Mucosa of stomach (tissue), 1 donor: ENCODE measurements around the gene GALNTL6.

Experiments
- H3K27me3 ChIP-seq: one replicate; pipeline ENCODE4 v1.7.0; 2013; ENCODE audit warnings: mild to moderate bottlenecking, low read length; ENCODE audit not compliant: control insufficient read depth, insufficient read depth
- H3K36me3 ChIP-seq: one replicate; pipeline ENCODE4 v1.7.0; 2013; ENCODE audit warnings: low read length; ENCODE audit not compliant: control insufficient read depth, insufficient read depth
- H3K4me1 ChIP-seq: one replicate; pipeline ENCODE4 v1.7.0; 2013; ENCODE audit warnings: mild to moderate bottlenecking, low read length; ENCODE audit not compliant: control insufficient read depth, insufficient read depth
- H3K4me3 ChIP-seq: one replicate; pipeline ENCODE4 v1.7.0; 2013; ENCODE audit warnings: low read length
- H3K9ac ChIP-seq: one replicate; pipeline ENCODE4 v1.7.0; 2013; ENCODE audit warnings: mild to moderate bottlenecking, low read length, moderate library complexity
- H3K9me3 ChIP-seq: one replicate; pipeline ENCODE4 v1.7.0; 2013; ENCODE audit warnings: mild to moderate bottlenecking, low read length, moderate library complexity; ENCODE audit not compliant: control insufficient read depth
- donor health status: Pancreatic carcinoma.

The GALNTL6 gene

DNA sequence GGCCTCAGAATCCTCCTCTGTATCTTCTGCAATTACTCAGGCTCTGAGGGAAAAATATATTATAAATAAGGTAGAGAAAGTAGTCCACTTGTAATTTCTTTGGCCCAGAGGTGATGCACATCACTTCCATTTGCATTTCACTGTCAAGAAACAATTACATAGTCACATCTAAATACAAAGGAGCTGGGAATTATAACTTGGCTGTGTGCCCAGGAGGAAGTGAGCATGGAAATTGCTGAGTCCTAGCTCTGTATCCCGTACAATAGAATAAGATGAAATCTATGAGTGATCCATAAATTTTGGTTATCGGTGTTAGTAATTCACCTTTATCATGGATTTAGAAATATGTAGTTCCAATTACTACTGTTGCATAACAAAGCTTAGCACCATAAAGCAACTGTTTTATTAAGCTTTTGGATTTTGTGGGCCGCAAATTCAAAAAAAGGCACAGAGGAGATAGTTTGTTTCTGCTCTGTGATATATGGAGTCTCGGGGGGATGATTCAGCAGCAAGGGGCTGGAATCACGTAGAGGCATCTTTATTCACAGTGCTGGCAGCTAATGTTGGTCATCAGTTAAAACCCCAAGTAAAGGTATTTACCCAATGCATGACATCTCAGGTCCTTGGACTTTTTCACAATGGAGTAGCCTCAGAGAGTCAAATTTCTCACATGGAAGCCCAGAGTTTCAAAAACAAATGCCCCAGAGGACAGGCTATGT is 1114.1 kb downstream of the GALNTL6 start:
- H3K9me3 ChIP-seq = no peaks in the 10 kb centered on the region
- no peaks in the 10 kb centered on the region for H3K4me1 ChIP-seq
- H3K36me3 ChIP-seq = no peaks in the 10 kb centered on the region
- H3K9ac ChIP-seq = no peak overlapping the region
- H3K4me3 ChIP-seq = no peak overlapping the region
- H3K27me3 ChIP-seq = no peaks in the 10 kb centered on the region

DNA sequence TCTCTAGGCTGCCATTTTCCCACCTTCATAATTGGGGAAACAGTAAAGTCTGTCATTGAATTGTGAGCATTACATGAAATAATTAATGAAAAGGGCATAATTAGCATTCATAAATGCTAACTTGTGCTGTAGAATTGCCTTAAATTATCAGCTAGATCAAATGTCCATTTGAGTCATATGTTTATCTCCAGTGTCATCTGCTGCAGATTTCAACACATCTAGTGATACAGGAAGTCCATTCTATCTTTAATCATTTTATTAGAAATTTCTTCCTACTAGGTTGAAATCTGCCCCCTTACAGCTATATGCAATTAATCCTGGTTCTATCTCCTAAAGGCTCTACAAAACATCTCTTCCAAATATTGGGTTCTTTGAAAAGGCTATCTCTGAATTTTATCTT is 1115.1 kb downstream of the GALNTL6 start:
- H3K9me3 ChIP-seq = no peaks in the 10 kb centered on the region
- H3K36me3 ChIP-seq = no peaks in the 10 kb centered on the region
- H3K9ac ChIP-seq = no peak overlapping the region
- no peaks in the 10 kb centered on the region for H3K27me3 ChIP-seq
- H3K4me1 ChIP-seq = no peaks in the 10 kb centered on the region
- H3K4me3 ChIP-seq = no peak overlapping the region

DNA sequence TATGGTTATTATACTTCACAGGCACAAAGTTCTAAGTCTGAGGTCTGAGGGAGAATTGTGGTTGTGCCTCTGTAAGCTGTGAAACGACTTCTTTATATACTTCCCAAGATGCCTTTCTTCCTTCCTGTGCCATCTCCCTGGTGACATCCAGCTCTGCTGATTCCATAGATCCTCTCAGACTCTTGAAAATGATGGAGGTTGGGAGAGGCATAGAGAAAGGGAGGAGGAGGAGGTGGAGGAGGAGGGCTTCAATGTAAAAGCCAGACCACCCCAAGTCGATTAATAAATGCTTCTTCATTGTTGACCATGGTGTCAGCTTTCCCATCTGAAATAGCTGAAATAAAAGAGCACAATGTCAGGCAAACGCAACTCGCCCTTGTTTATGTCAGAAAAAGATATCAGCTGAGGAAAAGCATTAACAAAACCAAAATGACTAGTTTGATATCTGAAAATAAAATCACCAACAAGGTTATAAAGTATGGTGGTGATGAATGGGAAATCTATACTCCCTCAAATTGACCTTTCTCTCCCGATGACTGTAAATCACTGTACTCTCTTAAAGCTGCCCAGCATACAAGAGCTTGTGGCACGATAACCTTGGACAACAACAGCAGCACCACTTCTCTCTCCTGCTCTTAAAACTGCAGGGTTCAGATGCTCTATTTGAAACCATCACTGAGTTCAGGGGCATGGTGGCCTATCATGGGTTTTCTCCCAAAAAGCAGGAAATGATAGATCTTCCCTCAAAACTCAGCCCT is 1125.0 kb downstream of the GALNTL6 start:
- Histone ChIP-seq H3K4me1 (peaks cover 4% of the 10 kb centered on the region), H3K9me3 (no peaks in the 10 kb centered on the region), H3K36me3 (no peaks in the 10 kb centered on the region), H3K9ac (no peak overlapping the region), H3K4me3 (no peak overlapping the region), H3K27me3 (no peaks in the 10 kb centered on the region)

- no peaks in the 10 kb centered on the region for H3K36me3 ChIP-seq
- H3K9me3 ChIP-seq = no peaks in the 10 kb centered on the region
- no peak overlapping the region for H3K4me3 ChIP-seq
- H3K4me1 ChIP-seq = peaks cover 4% of the 10 kb centered on the region
- no peaks in the 10 kb centered on the region for H3K27me3 ChIP-seq
- no peak overlapping the region for H3K9ac ChIP-seq
Observed at GRCh38 chr4:172938870-172939269, 1125.7 kb downstream of the GALNTL6 start.

GRCh38 chr4:172942840-172943239 is 1129.6 kb downstream of the GALNTL6 start:
- Histone ChIP-seq H3K9me3 (no peaks in the 10 kb centered on the region), H3K36me3 (no peaks in the 10 kb centered on the region), H3K9ac (no peak overlapping the region), H3K4me3 (no peak overlapping the region), H3K27me3 (no peaks in the 10 kb centered on the region), H3K4me1 (peaks cover 4% of the 10 kb centered on the region)

DNA sequence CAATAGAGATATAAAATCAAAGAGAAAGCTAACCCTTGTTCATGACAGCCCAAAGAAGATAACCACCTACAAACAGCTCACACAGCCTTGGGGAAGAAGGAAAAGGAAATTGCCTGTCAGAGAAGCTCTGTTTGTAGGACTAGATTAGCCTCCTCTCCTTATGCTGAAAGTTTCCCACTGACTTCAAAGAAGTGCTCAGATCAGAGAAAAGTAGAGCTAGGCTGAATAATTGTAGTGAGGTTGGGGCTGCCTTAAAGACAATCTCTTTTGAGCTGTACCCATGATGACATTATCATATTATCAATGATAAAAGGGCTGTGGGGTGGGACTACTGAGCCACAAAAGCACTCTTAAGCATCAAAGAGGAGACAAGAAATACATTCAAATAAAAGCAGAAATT is 1132.4 kb downstream of the GALNTL6 start:
- Histone ChIP-seq H3K9ac (no peak overlapping the region), H3K27me3 (no peaks in the 10 kb centered on the region)

DNA sequence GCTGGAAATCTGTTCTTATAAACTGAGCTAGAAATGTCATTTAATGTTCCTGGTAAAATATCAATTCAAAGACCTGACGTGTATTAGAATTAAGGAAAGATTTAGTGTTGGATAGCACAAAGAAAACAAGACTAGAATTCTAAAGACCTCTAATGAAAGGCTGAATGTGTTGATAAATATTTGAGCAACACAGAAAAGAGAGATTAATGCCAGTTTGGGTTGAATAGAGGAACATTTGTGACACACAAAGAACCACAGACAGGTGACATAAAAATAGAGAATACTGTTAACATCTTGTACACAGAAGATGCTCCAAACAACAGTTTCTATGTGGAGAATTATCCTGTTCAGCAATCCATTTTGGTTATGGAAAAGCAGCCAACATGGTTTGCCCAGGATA is 1133.3 kb downstream of the GALNTL6 start:
- Histone ChIP-seq H3K9ac (no peak overlapping the region), H3K36me3 (no peaks in the 10 kb centered on the region), H3K27me3 (no peaks in the 10 kb centered on the region), H3K4me3 (no peak overlapping the region), H3K4me1 (peaks cover 4% of the 10 kb centered on the region), H3K9me3 (no peaks in the 10 kb centered on the region)

More for the DNA sequence above, 1132.4 kb downstream of the GALNTL6 start:
- Histone ChIP-seq H3K36me3 (no peaks in the 10 kb centered on the region), H3K9me3 (no peaks in the 10 kb centered on the region), H3K4me1 (peaks cover 4% of the 10 kb centered on the region), H3K4me3 (no peak overlapping the region)

DNA sequence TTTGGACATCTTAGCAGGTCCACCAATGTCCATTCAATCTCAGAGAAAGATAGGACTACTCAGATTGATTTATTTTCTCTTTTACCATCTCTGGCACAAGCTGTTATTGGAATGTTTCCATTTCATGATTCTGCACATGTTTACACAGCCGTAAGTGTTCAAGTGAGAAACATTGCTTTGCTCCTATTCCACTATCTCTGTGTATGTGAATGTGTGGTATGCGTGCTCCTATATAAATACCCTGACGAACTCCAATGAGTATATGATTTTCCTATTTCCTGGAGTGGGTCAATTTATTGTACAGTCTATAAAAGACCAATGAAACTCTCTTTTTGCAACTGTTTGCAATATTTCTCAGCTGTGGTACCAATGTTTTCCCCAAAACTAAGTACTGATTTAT is 1134.4 kb downstream of the GALNTL6 start:
- H3K36me3 ChIP-seq = no peaks in the 10 kb centered on the region
- H3K9ac ChIP-seq = no peak overlapping the region
- H3K9me3 ChIP-seq = no peaks in the 10 kb centered on the region
- H3K27me3 ChIP-seq = no peaks in the 10 kb centered on the region
- no peak overlapping the region for H3K4me3 ChIP-seq
- peaks cover 4% of the 10 kb centered on the region for H3K4me1 ChIP-seq

GRCh38 chr4:172950990-172951389 is 1137.8 kb downstream of the GALNTL6 start:
- H3K36me3 ChIP-seq = no peaks in the 10 kb centered on the region
- no peak overlapping the region for H3K4me3 ChIP-seq
- H3K9ac ChIP-seq = no peak overlapping the region
- H3K4me1 ChIP-seq = no peaks in the 10 kb centered on the region
- no peaks in the 10 kb centered on the region for H3K9me3 ChIP-seq
- H3K27me3 ChIP-seq = no peaks in the 10 kb centered on the region

- Histone ChIP-seq H3K27me3 (no peaks in the 10 kb centered on the region), H3K9me3 (no peaks in the 10 kb centered on the region), H3K4me1 (no peaks in the 10 kb centered on the region), H3K4me3 (no peak overlapping the region), H3K9ac (no peak overlapping the region), H3K36me3 (no peaks in the 10 kb centered on the region)
Observed at GRCh38 chr4:172951679-172952451, 1138.7 kb downstream of the GALNTL6 start.

DNA sequence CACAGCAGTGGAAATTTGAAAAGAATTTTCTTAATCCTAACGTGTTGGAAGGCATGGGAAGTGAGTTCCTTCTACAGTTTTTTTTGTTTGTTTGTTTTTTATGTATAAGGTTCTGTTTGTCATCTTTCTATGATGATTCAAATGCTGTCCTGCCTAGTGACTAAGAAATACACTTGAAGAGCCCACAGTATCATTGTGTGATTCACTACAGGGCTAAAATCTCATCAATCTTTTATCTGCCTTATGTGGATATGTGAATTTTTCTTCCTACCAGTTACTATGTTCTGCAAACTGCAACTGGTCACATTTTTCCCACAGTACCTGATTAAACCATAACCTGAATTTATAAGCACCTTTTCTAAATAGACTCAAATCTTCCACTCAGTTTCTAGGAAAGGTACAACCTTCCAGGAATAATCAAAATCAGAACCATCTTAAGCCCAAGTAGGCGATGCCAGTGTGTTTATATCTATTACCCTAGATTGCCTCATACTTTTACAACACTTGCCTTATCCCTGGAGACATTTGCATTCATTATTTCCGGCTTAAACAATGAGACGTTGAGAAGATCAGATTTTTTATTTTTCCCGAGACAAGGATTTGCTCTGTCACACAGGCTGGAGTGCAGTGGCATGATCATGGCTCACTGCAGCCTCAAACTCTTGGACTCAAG is 1140.8 kb downstream of the GALNTL6 start:
- Histone ChIP-seq H3K9ac (no peak overlapping the region), H3K4me1 (no peaks in the 10 kb centered on the region), H3K4me3 (no peak overlapping the region), H3K36me3 (no peaks in the 10 kb centered on the region), H3K9me3 (no peaks in the 10 kb centered on the region), H3K27me3 (no peaks in the 10 kb centered on the region)
